ENCODE measurements around the gene PTPN3.

DNA sequence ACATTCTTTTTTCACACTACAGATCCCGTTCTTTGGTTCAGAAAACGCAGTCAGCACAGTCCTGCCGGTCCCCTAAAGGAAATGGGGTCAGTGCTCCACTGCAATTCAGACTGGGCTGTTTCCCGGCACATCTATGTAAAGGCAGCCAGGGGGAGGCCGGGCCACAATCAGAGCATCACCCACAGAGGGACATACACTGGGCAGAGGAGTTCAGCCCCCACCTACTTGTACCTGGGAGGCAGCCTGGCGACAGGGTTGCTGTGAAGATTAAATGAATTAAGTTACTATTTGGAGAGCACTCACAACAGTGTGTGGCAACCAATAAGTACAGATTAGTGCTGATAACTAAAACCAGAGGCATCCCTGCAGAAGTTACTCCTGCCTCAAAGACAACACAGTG lies 4.5 kb downstream of the PTPN3 start:
- TF ChIP-seq POLR2AphosphoS5 (IDR thresholded peaks at IDR 0.05) (no peak), POLR2A (IDR thresholded peaks at IDR 0.05) (no peak)
